Measurements from ENCODE around the gene LGALS12. TPM values are rescaled to one million over a fixed set of nuclear protein-coding genes. Genes with fewer than 3 reads are reported as not detected.

Gene LGALS12
- total RNA-seq, 1 experiment from 2014 or later: not detected

DNA sequence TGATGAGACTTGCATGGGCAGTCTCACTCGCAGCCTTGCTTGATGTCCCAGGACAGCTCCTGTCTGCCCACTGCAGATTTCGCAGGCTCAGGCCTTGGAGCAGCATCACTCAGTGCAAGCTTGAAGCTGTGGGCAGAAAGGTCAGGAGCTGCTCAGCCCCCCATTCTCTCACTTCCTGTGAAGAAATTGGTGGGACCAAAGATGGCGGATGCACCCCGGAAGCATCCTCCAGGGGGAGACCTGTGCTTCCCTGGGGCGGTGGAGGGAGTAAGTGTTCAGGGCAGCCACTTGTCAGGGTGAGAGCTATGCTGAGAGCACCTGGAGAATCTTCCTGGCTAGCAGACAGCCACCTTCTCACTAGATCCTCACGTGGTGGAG, 46.0 kb downstream of the LGALS12 start:
- TF ChIP-seq, protein P1, sequence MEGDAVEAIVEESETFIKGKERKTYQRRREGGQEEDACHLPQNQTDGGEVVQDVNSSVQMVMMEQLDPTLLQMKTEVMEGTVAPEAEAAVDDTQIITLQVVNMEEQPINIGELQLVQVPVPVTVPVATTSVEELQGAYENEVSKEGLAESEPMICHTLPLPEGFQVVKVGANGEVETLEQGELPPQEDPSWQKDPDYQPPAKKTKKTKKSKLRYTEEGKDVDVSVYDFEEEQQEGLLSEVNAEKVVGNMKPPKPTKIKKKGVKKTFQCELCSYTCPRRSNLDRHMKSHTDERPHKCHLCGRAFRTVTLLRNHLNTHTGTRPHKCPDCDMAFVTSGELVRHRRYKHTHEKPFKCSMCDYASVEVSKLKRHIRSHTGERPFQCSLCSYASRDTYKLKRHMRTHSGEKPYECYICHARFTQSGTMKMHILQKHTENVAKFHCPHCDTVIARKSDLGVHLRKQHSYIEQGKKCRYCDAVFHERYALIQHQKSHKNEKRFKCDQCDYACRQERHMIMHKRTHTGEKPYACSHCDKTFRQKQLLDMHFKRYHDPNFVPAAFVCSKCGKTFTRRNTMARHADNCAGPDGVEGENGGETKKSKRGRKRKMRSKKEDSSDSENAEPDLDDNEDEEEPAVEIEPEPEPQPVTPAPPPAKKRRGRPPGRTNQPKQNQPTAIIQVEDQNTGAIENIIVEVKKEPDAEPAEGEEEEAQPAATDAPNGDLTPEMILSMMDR (IDR thresholded peaks at IDR 0.05; ENCODE audit: insufficient read depth in 1 of 2, low read depth in 1 of 2, low read length in 1 of 2, severe bottlenecking in 1 of 2, unreplicated experiment in 1 of 2): no peak
- intact Hi-C loops (cut with micrococcal nuclease; ENCODE audit: unreplicated experiment): no loop called here

DNA sequence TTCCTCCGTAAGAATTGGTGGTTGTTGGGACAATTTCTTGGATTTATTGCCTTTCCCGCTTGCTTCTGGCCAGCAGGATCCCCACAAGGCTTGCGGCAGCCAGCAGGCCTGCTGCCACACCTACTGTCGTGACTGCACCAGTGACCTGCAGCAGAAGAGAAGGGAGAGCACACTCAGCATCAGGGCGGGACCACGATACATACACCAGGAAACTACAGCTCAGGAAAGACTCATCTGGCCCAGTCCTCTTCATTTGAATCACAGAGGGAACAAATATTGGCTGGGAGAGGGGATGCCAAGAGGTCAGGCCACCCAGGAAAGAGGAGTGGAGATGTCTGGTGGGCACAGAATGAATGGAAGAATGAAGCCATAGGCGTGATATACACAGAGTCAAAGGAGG, 47.0 kb downstream of the LGALS12 start:
- no peaks in the 10 kb centered on the region for H3K4me1 ChIP-seq
- H3K36me3 ChIP-seq (ENCODE audit: control insufficient read depth, insufficient read depth, low read length): no peaks in the 10 kb centered on the region
- no peaks in the 10 kb centered on the region for H3K27me3 Mint-ChIP-seq (ENCODE audit: insufficient read depth, unreplicated experiment)
- TF ChIP-seq, protein P1 (IDR thresholded peaks at IDR 0.05; ENCODE audit: insufficient read depth in 1 of 2, low read depth in 1 of 2, low read length in 1 of 2, severe bottlenecking in 1 of 2, unreplicated experiment in 1 of 2): no peak
- ChIA-PET CTCF (no interaction called here), POLR2A (interaction anchor here (0.6 kb wide), 1 partner anchor 138 kb away, joined by 3 read pairs; no protein-coding TSS in a partner anchor)
- no peak for DNase-seq
- H3K36me3 Mint-ChIP-seq (ENCODE audit: insufficient read depth, unreplicated experiment): peaks cover 4% of the 10 kb centered on the region
- H3K4me3 Mint-ChIP-seq (ENCODE audit: unreplicated experiment): no peak overlapping the region
- H3K9me3 ChIP-seq: no peaks in the 10 kb centered on the region
- no peak overlapping the region for H3K4me3 ChIP-seq (ENCODE audit: low read depth, low read length)
- intact Hi-C loops (cut with micrococcal nuclease; ENCODE audit: unreplicated experiment): no loop called here
- H3K9me3 Mint-ChIP-seq (ENCODE audit: unreplicated experiment): no peaks in the 10 kb centered on the region
- BruUV-seq (replicated peaks): no TSS peak
- H3K4me1 Mint-ChIP-seq (ENCODE audit: low read depth, unreplicated experiment): no peaks in the 10 kb centered on the region
- H3K27me3 ChIP-seq (replicated peaks; ENCODE audit: control insufficient read depth, insufficient read depth, low read length): no peaks in the 10 kb centered on the region
- no peak overlapping the region for H3K27ac Mint-ChIP-seq (ENCODE audit: unreplicated experiment)

More for the DNA sequence above, 46.0 kb downstream of the LGALS12 start:
- DNase-seq: no peak
- Histone ChIP-seq H3K4me3 (ENCODE audit: low read depth, low read length) (no peak overlapping the region), H3K27me3 (replicated peaks; ENCODE audit: control insufficient read depth, insufficient read depth, low read length) (no peaks in the 10 kb centered on the region), H3K36me3 (ENCODE audit: control insufficient read depth, insufficient read depth, low read length) (no peaks in the 10 kb centered on the region), H3K4me1 (no peaks in the 10 kb centered on the region), H3K9me3 (no peaks in the 10 kb centered on the region)
- ChIA-PET CTCF (interaction anchor here (0.7 kb wide), 1 partner anchor 1819 kb away, joined by 5 read pairs; no protein-coding TSS in a partner anchor), POLR2A (no interaction called here)
- H3K36me3 Mint-ChIP-seq (ENCODE audit: insufficient read depth, unreplicated experiment): peaks cover 4% of the 10 kb centered on the region
- H3K27ac Mint-ChIP-seq (ENCODE audit: unreplicated experiment): no peak overlapping the region
- H3K4me1 Mint-ChIP-seq (ENCODE audit: low read depth, unreplicated experiment): no peaks in the 10 kb centered on the region
- no TSS peak for BruUV-seq (replicated peaks)
- no peak overlapping the region for H3K4me3 Mint-ChIP-seq (ENCODE audit: unreplicated experiment)
- H3K27me3 Mint-ChIP-seq (ENCODE audit: insufficient read depth, unreplicated experiment): no peaks in the 10 kb centered on the region
- no peaks in the 10 kb centered on the region for H3K9me3 Mint-ChIP-seq (ENCODE audit: unreplicated experiment)

DNA sequence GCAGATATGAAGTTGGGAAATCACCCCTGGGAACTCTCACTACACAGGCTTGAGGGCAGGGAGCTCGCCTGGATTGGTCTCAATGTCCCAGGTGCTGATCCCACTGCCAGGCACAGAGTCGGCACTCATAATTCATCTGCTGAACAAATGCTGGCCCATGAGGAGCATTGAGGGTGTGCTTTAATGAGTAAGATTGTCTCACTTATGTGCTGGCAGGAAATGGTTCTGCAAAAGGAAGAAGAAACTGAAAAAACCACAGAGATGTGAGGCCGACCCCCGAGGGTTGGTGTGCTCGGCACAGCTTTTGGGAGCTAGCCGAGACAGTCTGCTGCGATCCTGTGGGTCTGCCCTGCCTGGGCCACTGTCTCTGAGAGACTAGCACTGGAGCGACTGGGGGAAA, 47.9 kb downstream of the LGALS12 start:
- ChIA-PET CTCF (no interaction called here), POLR2A (no interaction called here)
- Mint-ChIP-seq H3K4me3 (ENCODE audit: unreplicated experiment) (no peak overlapping the region), H3K4me1 (ENCODE audit: low read depth, unreplicated experiment) (no peaks in the 10 kb centered on the region), H3K27me3 (ENCODE audit: insufficient read depth, unreplicated experiment) (no peaks in the 10 kb centered on the region), H3K9me3 (ENCODE audit: unreplicated experiment) (no peaks in the 10 kb centered on the region), H3K36me3 (ENCODE audit: insufficient read depth, unreplicated experiment) (peaks cover 4% of the 10 kb centered on the region), H3K27ac (ENCODE audit: unreplicated experiment) (no peak overlapping the region)
- Histone ChIP-seq H3K4me3 (ENCODE audit: low read depth, low read length) (no peak overlapping the region), H3K4me1 (peaks cover 6% of the 10 kb centered on the region), H3K27me3 (replicated peaks; ENCODE audit: control insufficient read depth, insufficient read depth, low read length) (no peaks in the 10 kb centered on the region), H3K36me3 (ENCODE audit: control insufficient read depth, insufficient read depth, low read length) (no peaks in the 10 kb centered on the region), H3K9me3 (no peaks in the 10 kb centered on the region)
- TF ChIP-seq, protein P1 (IDR thresholded peaks at IDR 0.05; ENCODE audit: insufficient read depth in 1 of 2, low read depth in 1 of 2, low read length in 1 of 2, severe bottlenecking in 1 of 2, unreplicated experiment in 1 of 2): no peak
- intact Hi-C loops (cut with micrococcal nuclease; ENCODE audit: unreplicated experiment): no loop called here
- BruUV-seq (replicated peaks): no TSS peak
- no peak for DNase-seq

Measured in Caco-2 (cell line).